ENCODE measurements around the gene CNTN1.

Gene CNTN1

GRCh38 chr12:40691913-40692764 is at the start of gene CNTN1:
Gene CNTN1, plus strand, starts transcription at chr12:40692439.
- DNase-seq, result no peak

GRCh38 chr12:40643506-40643905 is 48.7 kb upstream of the CNTN1 start:
- no peak for DNase-seq

- DNase-seq, result no peak
These were observed 48.3 kb upstream of the CNTN1 start for GRCh38 chr12:40643976-40644375.

GRCh38 chr12:40644708-40645107 is 47.5 kb upstream of the CNTN1 start:
- DNase-seq, result no peak

GRCh38 chr12:40645361-40645760 is 46.9 kb upstream of the CNTN1 start:
- DNase-seq, result no peak

- DNase-seq, result no peak
These were observed 45.8 kb upstream of the CNTN1 start for GRCh38 chr12:40646456-40646855.

- no peak for DNase-seq
These were observed 45.3 kb upstream of the CNTN1 start for GRCh38 chr12:40646911-40647310.

- DNase-seq, result no peak
These were observed 44.6 kb upstream of the CNTN1 start for GRCh38 chr12:40647651-40648050.

GRCh38 chr12:40648519-40648918 is 43.7 kb upstream of the CNTN1 start:
- no peak for DNase-seq

- no peak for DNase-seq
These were observed 42.1 kb upstream of the CNTN1 start for GRCh38 chr12:40650038-40650704.

- DNase-seq, result no peak
These were observed 36.8 kb upstream of the CNTN1 start for GRCh38 chr12:40655451-40655850.

- DNase-seq, result no peak
These were observed 29.9 kb upstream of the CNTN1 start for GRCh38 chr12:40662366-40662765.

GRCh38 chr12:40663781-40664180 is 28.5 kb upstream of the CNTN1 start:
- DNase-seq, result no peak

- no peak for DNase-seq
These were observed 24.1 kb upstream of the CNTN1 start for GRCh38 chr12:40668099-40668529.

- no peak for DNase-seq
These were observed 19.4 kb upstream of the CNTN1 start for GRCh38 chr12:40672741-40673271.

- DNase-seq, result no peak
These were observed 11.1 kb upstream of the CNTN1 start for GRCh38 chr12:40681148-40681547.

- no peak for DNase-seq
These were observed 7.3 kb upstream of the CNTN1 start for GRCh38 chr12:40684986-40685385.

GRCh38 chr12:40688085-40688725 is 4.0 kb upstream of the CNTN1 start:
- DNase-seq, result no peak

- DNase-seq, result no peak
These were observed 2.7 kb upstream of the CNTN1 start for GRCh38 chr12:40689576-40689975.

- DNase-seq, result no peak
These were observed 547 bp downstream of the CNTN1 start for GRCh38 chr12:40692765-40693206.

- DNase-seq, result no peak
These were observed 1.1 kb downstream of the CNTN1 start for GRCh38 chr12:40693207-40693821.

GRCh38 chr12:40697566-40698259 is 5.5 kb downstream of the CNTN1 start:
- DNase-seq, result no peak

Measured in activated CD4-positive, CD25-positive, alpha-beta regulatory T cell treated with anti-CD3 and anti-CD28 coated beads, Interleukin-2, amount 50 U/mL, for 72 hours (primary cell).